ENCODE data around the gene SRF. TPM values are rescaled to one million over a fixed set of nuclear protein-coding genes. Genes with fewer than 3 reads are reported as not detected.

The SRF gene
- total RNA-seq: 24.8 TPM in 2 replicates

DNA sequence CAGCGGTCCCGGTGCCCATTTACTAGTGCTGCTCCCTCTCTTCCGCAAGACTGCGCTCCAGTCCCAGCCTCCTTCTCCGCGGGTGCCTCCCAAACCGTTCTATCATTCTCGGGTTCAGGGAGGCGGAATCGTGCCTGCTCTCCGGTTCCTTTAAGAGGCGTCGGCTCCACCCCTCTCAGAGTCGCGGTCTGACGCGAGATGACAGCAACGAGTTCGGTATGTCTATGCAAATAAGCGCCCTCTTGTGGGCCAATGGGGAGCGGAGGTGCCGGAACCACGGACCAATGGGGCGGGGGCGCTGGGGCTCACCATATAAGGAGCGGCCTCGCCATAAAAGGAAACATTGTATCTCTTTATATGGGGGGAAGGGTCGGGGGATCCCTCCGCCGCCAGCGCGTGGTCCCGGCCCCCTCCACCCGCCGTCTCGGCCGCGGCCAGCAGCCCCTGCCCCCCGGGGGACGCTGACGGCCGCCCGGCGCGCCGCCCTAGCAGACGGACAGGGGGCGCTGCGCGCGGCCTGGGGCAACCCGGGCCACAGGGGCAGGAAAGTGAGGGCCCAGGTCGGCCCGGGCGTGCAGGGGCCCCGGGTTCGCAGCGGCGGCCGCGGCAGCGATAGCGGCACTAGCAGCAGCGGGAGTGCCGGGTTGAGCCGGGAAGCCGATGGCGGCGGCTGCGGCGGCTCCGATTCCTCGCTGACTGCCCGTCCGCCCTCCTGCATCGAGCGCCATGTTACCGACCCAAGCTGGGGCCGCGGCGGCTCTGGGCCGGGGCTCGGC, at the start of gene SRF:
Gene SRF (plus strand): TSS at position 339 of the 776 bp plus-strand sequence. CDS start 388 bp downstream, at position 727.

GRCh38 chr6:43181942-43182860, 11.1 kb downstream of the SRF start, which contains the start of gene CUL9:
TSS of gene CUL9 (plus strand) at chr6:43182196. CDS start at chr6:43184311, 2,115 bp downstream.

GRCh38 chr6:43228951-43229802, 58.1 kb downstream of the SRF start, which contains the start of gene DNPH1:
TSS of gene DNPH1 (minus strand) at chr6:43229481. CDS start at chr6:43229456, 25 bp downstream.

Other genes with a start within 250 kb of the SRF start
- gene CNPY3, start 241.8 kb upstream of the SRF start, total RNA-seq: 24.6 and 28.4 TPM in 2 replicates
- 0.33 TPM in 1 of 2 replicates, not detected in the other for gene GNMT, start 210.5 kb upstream of the SRF start, total RNA-seq
- gene PEX6, start 192.1 kb upstream of the SRF start, total RNA-seq: 11.8 and 20.3 TPM in 2 replicates
- gene PPP2R5D, start 186.7 kb upstream of the SRF start, total RNA-seq: 44.0 and 50.3 TPM in 2 replicates
- gene MEA1, start 157.3 kb upstream of the SRF start, total RNA-seq: 45.5 and 46.4 TPM in 2 replicates
- gene KLHDC3, start 157.0 kb upstream of the SRF start, total RNA-seq: 129 and 137 TPM in 2 replicates
- 102 and 110 TPM in 2 replicates for gene RRP36, start 149.6 kb upstream of the SRF start, total RNA-seq
- 26.7 and 50.0 TPM in 2 replicates for gene CUL7, start 117.4 kb upstream of the SRF start, total RNA-seq
- 19.1 and 26.5 TPM in 2 replicates for gene MRPL2, start 111.8 kb upstream of the SRF start, total RNA-seq
- 15.9 and 17.0 TPM in 2 replicates for gene KLC4, start 111.6 kb upstream of the SRF start, total RNA-seq
- gene PTK7, start 95.0 kb upstream of the SRF start, total RNA-seq: 12.0 and 35.6 TPM in 2 replicates
- gene CUL9, start 10.9 kb downstream of the SRF start, total RNA-seq: 24.9 and 31.7 TPM in 2 replicates
- 30.8 and 45.7 TPM in 2 replicates for gene DNPH1, start 58.2 kb downstream of the SRF start, total RNA-seq
- gene TTBK1, start 72.2 kb downstream of the SRF start, total RNA-seq: 0.10 TPM in 1 of 2 replicates, not detected in the other
- gene SLC22A7, start 127.0 kb downstream of the SRF start, total RNA-seq: not detected in 2 replicates
- not detected in 2 replicates for gene CRIP3, start 137.6 kb downstream of the SRF start, total RNA-seq
- 8.8 and 9.6 TPM in 2 replicates for gene ZNF318, start 198.4 kb downstream of the SRF start, total RNA-seq